ENCODE results near the gene NCOA5. TPM values are rescaled to one million over a fixed set of nuclear protein-coding genes. Genes with fewer than 3 reads are reported as not detected.

Gene NCOA5
- total RNA-seq, 1 experiment from 2014 or later, result 16.5 TPM

- TF ChIP-seq CDX4 (CRISPR knock-in tag; IDR thresholded peaks at IDR 0.05; ENCODE audit: borderline replicate concordance) (no peak), ZNF512 (CRISPR knock-in tag; IDR thresholded peaks at IDR 0.05; ENCODE audit: borderline replicate concordance) (no peak), ZBTB21 (CRISPR knock-in tag; IDR thresholded peaks at IDR 0.05; ENCODE audit: borderline replicate concordance) (no peak), JUN (CRISPR knock-in tag; IDR thresholded peaks at IDR 0.05) (no peak), SP1 (CRISPR knock-in tag; conservative IDR thresholded peaks at IDR 0.05) (peak; percentile 49; the same call in 1 of the 2 replicates), SOX15 (CRISPR knock-in tag; IDR thresholded peaks at IDR 0.05) (no peak), ATF1 (CRISPR knock-in tag; IDR thresholded peaks at IDR 0.05) (no peak), IRF2 (CRISPR knock-in tag; IDR thresholded peaks at IDR 0.05; ENCODE audit: borderline replicate concordance, low read depth) (no peak), KAT7 (CRISPR knock-in tag; IDR thresholded peaks at IDR 0.05; ENCODE audit: borderline replicate concordance) (no peak), CREM (CRISPR knock-in tag; IDR thresholded peaks at IDR 0.05) (peak; percentile 29; the same call in 1 of the 2 replicates), ZNF532 (CRISPR knock-in tag; IDR thresholded peaks at IDR 0.05; ENCODE audit: borderline replicate concordance) (no peak), CREB1 (CRISPR knock-in tag; IDR thresholded peaks at IDR 0.05) (no peak), AR (CRISPR knock-in tag; IDR thresholded peaks at IDR 0.05) (no peak), MYBL2 (CRISPR knock-in tag; IDR thresholded peaks at IDR 0.05) (0 out of 2 replicates have a peak, but pooled peaks have one; percentile 23), PRDM15 (CRISPR knock-in tag; IDR thresholded peaks at IDR 0.05) (no peak), HMGA2 (CRISPR knock-in tag; IDR thresholded peaks at IDR 0.05) (no peak), ZNF281 (CRISPR knock-in tag; IDR thresholded peaks at IDR 0.05) (no peak), ELF4 (CRISPR knock-in tag; IDR thresholded peaks at IDR 0.05; ENCODE audit: low read depth) (no peak), EMX1 (CRISPR knock-in tag; IDR thresholded peaks at IDR 0.05) (no peak), CTCF (IDR thresholded peaks at IDR 0.05) (peak; percentile 83), ESRRA (CRISPR knock-in tag; IDR thresholded peaks at IDR 0.05; ENCODE audit: borderline replicate concordance) (no peak)
These were observed 75.8 kb downstream of the NCOA5 start (continued) for GRCh38 chr20:46013829-46014516.
